Measurements from ENCODE around the gene KIF19.

Gene KIF19

DNA sequence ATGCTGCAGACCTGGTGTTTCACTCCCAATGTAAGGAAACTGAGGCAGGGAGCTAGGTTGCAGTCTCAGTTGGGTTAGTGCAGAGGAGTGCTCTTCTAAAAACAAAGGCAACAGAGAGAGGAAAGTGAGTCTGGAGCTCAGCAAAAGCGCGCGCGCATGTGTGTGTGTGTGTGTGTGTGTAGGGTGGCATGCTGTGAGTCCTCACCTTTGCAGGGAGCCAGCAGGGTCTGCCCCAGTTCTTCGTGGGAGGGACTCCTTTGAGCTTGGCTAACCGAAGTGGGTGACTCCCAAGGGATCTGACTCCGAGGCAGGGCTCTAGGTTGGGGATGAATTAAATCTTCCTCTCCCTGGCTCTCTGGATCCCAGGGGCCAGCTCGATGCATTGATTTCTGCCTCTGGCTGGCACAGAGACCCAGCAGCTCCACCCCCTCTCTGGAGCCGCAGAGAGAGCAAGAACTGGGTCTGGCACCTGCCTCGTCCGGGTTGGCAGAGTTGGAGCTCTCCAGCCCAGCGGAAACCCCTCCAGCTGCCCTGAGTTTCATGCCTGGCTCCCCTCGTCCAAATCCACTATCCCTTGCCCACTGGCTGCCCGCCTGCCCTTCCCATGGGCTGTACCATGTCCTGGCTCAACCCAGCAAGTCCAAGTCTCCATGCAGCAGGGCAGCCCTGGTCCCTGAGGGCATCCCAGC, 36.9 kb downstream of the KIF19 start:
- DNase-seq (ENCODE audit: low read depth) = no peak

DNA sequence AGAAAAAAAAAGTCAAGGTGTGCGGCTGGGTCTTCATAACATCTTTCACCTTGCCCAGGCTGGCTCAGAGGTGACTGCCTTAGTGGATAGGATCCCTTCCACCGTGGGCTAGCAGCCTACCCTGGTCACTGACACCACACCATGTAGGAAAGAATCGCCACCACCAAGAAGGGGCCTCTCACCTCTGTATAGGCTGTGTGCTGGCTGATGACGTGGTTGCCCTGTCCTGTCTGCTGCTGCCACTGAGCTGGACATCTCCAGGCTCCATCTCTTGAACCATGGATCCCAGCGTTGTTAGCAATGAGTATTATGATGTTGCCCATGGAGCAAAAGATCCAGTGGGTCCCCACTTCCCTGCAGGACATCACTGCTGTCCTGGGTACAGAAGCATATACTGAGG, 41.2 kb downstream of the KIF19 start, which contains the start of gene GPR142:
GPR142 (plus strand) TSS at position 301 of the 400 bp plus-strand sequence. CDS start 2,035 bp downstream, outside the sequence.
- DNase-seq (ENCODE audit: low read depth) = no peak

DNA sequence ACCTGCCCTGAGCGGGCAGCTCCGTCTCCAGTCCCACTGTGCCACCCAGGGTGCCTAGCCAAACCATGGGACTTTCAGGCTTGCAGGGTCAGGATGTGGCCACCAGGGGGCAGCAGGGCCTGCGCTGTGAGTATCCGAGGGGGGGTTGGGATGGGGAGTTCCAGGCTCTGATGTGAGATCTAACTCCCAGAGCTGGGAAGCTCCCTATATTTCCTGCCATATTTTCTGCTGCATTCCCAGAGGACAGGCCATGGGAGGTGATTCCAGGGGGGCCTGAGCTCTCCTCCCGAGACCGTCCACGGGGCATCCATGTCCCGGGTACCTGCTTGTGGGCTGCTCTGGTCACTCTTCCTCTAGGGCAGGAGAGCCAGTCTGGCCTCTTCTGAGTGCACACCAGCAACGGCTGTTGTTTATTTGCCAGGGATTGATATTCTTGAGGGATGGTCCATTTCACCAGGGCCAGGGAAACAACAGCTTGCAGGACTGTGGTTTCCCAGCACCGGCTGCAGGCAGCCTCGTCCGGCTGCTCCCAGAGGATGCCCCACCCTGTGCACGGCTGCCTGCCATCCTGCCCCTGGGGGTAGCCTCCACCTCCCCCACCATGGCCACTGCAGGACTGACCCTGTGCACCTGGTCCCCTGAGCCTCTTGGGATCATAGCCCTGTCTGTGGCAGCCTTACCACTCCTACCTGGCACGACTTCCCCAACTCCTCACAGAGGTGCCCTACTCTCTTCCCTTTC, 42.5 kb downstream of the KIF19 start:
- no peak for DNase-seq (ENCODE audit: low read depth)

DNA sequence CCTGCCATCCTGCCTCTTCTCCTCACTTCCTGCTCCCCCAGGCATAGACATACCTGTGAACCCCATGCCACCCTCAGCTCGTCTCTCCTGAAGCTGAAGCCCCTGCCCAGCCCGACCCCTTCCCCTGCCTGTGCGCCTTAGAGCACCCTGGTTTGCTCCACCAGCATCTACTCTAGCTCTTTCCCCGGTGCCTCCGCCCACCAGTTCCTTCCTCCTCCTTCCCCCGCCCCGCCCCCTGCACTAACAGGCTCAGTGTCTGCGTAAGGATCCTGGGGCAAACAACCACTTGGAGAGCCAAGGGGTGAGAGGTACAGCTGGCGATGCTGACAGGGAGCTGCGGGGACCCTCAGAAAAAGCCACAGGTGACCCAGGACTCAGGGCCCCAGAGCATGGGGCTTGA, 43.2 kb downstream of the KIF19 start:
- DNase-seq (ENCODE audit: low read depth) = no peak

DNA sequence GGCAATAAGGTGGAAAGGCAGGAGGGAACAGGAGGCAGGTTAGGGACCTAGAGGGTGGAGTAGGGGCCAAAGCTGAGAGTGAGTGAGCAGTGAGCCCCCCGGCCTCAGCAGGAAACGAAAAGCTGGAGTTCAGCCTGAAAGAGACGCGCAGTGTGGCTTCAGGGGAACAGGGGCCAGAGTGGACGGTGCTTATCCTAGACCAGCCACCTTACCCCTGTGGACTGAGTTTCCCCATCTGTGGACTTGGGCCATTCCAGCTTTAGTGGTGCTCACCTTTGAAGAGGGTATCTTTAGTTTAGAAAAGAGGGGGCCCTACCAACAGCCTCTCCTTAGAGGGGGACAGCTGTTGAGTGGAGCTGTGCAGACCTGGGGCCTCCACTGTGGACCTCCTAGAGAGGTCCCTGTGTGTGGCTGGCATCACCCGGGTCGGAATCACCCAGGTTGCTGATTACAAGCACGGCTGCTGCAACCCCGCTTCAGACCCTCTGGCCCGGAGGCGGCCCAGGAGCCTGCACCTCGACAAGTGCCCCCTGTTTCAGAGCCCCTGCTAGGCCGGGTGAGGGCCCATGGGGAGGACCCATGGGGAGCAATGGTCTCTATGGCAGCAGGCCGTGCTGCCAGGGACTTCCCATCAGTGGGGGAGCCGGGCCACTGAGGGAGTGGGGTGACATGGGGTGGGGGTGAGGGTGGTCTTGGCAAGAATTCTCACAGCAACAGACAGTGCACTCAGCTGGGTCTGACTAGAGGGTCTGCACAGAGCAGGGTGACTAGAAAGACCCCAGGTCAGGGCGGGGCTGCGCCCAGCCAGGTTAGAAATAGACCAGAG, 43.9 kb downstream of the KIF19 start:
- no peak for DNase-seq (ENCODE audit: low read depth)

DNA sequence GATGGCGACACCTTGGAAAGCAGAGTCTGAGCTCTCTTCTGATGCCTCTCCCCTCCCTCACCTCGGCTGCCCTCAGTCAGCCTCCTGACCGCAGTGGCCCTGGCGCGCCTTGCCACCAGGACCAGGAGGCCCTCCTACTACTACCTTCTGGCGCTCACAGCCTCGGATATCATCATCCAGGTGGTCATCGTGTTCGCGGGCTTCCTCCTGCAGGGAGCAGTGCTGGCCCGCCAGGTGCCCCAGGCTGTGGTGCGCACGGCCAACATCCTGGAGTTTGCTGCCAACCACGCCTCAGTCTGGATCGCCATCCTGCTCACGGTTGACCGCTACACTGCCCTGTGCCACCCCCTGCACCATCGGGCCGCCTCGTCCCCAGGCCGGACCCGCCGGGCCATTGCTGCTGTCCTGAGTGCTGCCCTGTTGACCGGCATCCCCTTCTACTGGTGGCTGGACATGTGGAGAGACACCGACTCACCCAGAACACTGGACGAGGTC, 45.7 kb downstream of the KIF19 start:
- DNase-seq (ENCODE audit: low read depth) = no peak

DNA sequence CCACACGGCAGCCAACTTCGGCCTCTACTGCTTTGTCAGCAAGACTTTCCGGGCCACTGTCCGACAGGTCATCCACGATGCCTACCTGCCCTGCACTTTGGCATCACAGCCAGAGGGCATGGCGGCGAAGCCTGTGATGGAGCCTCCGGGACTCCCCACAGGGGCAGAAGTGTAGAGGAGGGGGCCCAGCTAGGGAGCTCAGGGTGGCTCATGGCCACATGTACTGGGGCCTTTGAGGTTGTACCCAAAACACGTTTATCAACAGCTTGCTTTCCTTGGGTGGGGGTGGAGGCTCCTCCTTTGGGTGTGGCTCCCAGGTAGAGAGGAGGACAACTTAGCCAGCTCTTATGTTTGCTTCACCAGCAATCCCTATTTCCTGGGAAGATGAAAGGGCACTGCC, 46.4 kb downstream of the KIF19 start:
- DNase-seq (ENCODE audit: low read depth) = no peak

DNA sequence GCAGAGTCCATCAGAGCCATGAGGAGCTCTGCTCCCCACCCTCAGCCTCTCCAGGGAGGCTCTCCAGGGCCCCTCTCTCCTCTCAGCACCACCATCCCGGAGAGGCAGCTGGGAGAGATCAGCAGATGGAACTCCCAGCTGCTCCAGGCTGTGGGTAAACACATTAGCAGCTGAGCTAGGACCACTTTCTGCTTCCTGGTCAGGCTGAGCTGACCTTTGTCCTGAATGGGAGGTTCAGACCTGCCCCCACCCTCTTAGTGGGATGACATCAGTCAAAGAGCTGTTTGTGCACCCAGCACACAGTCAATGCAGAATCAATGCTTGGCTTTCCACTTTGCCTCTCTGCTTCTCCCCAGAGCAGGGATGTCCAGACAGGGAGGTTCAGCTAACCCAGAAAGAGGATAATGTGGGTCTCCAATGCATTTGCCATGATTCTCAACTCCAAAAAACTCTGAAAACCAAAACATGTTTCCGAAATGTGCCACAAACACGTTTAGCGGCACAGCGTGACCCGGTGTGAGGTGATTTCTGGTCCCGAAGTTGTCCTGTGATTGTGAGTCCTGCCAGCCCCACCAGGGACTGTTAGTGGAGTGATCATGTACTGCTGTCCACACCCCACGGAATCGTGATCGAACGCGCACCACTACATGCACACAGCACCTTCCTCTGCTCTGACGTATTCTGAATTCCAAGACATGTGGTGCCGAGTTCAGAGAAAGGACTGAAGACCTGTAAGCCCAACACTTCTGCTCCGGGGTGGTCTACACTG, 48.0 kb downstream of the KIF19 start:
- no peak for DNase-seq (ENCODE audit: low read depth)

DNA sequence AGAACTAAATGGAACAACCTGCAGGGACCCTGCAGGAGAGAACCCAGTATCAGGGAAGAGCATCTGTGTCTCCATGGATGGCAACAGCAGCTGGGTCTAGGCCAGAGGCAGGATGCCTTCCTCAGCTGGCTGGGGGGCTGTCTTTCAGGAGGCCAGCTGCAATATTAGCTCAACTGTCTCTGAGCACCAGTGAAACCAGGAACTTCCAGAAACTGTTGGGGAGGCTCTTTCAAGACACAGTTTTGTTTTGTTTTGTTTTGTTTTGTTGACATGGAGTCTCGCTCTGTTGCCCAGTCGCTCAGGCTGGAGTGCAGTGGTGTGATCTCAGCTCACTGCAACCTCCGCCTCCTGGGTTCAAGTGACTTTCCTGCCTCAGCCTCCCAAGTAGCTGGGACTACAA, 48.8 kb downstream of the KIF19 start:
- no peak for DNase-seq (ENCODE audit: low read depth)

DNA sequence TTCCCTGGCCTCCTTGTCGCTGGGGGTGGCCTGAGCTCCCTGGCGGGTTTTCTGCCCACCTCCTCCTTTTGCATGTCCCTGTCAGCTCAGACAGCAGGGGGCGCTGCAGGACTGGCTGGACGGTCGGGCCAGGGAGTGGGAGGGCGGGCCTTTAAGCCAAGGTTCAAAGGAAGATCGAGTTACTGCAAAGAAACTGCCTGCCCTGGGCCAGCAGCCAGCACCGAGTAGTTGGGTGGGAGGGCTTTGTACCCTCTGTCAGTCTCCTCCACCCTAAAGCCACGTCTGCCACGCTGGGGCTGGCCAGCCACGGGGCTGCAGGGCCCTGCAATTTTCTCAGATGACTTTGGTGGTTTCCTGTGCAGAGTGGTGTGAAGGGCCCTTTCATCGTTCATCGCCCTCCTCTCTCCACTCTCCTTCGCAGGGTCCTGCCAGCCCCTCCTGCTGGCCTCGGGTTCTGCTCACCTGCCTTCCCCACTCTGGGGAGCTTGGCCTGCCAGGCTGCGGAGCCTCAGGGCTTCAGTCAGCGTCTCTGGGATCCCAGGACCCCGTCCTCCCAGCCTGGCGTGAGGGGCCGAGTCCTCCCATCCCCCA, 53.6 kb downstream of the KIF19 start:
- peak; percentile 29 for DNase-seq (ENCODE audit: low read depth)

DNA sequence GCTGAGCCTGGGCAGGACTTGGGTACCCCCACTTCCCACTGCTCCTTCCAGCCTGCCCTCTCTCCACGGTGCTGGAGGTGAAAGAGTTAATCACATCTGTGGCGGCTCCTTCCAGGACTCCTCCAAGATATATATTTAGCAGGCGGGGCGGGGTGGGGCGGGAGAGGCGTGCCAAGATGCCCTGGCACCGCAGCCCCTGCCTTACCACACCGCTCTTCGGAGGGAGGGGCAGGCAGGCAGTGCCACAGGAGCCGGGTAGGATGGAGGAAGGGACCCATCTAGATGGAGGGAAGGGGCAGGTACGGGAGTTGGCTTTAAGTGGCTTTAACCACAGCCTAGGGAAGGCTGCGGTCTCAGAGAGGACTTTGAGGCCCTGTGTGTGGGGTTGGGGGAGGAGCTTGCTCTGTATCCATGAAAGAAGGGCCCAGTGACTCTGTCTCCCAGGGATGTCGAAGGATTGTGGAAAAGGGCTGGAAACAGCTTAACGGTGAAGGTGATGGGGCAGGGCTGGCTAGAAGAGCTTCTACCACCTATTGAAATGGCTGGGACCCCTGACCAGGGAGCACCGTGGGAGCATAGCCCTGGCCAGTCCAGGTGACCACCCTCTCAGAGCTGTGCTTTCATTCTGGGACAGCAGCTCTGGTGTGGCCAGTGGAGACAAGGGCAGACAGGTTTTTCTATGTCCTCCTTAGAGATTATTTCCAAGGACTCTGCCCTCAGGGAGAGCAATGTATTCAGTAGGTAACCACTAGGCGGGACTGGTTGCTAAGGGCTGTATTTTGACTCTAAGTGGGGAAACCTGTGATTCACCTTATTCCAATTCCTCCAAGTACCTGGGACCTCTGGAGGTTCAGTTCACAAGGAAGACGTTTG, 54.3 kb downstream of the KIF19 start:
- DNase-seq (ENCODE audit: low read depth) = no peak

DNA sequence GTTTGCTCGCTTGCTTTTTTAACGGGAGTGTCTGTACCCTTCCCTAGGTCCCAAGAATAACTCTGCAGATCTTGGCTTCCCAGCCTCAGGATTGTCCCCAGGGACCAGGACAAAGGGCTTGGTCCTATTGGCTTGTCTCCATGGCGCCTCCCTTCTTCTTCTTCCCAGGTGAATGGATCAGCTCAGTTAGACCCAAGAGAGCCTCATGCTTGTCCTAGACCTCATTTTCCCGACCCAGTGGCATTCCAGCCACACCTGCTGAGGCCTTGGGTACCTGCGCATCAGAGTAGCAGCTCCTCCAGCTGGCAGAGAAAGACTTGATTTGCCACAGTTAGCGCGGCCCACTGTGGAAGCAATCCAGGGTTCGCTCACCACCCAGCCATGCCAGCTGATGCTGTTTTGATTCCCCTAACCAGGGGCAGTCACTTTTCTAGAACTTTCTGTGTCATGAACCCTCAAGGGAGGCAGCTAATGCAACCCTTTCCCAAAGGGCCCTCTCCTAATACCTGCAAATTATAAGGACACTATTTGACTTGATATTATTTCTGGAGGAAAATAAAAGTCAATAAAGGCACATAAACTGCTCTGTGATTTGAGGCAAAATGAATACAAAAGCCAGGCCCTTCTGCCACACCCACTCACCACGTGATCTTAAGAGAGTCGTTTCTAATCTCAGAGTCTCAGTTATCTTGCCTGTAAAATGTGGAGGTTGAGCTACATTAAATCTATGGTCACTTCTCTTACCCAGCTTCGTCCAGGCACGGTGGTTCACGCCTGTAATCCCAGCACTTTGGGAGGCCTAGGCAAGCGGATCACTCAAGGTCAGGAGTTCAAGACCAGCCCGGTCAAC, 55.2 kb downstream of the KIF19 start:
- no peak for DNase-seq (ENCODE audit: low read depth)

DNA sequence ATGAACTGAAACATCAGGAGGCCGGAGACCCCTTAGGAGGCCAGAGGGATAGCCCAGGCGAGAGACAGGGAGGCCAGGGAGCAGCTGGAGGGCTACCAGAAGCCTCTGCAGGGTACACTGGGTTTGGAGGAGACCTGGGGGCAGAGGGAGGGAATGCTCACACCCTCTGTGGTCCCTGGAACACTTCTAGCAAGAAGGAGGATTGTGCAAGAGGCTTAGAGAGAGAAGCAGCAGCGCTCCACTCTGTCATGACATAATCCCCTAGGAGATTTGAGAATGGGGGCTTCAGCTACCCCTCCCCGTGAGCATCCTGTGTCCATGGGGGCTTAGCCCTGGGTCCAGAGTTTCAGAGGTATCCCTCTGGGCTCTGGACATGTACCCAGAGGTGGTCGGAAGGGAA, 57.1 kb downstream of the KIF19 start:
- DNase-seq (ENCODE audit: low read depth) = no peak

DNA sequence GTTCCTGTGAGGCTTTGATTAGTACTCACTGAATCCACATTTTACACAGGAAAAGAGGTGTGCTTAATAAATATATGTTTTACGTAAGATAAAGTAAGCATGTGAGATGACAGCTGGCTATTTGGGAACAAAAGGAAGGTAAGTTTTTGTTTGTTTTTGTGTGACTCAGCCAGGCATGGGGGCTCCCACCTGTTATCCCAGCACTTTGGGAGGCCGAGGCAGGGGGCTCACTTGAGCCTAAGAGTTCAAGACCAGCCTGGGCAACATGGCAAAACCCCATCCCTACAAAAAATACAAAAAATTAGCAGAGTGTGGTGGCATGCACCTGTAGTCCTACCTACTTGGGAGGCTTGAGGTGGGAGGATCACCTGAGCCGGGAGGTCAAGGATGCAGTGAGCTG, 59.2 kb downstream of the KIF19 start:
- DNase-seq (ENCODE audit: low read depth) = no peak

DNA sequence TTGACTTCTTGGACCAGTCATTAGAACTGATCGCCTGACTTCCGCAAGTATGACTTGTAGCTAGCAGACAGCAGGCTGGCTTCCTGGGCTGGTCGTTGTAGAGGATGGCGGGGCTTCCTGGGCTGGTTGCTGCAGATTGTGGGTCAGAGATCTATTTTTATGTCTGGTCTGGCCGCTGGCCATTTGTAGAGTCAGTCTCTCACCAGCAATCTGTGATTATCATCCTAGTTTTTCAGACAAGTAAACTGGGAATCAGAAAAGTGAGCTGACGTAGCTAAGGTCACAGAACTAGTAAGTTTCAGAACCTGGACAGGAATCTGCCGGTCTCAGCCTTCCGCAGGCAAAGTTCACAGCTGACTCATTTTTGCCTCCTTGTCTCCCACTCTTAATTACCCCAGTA, 60.4 kb downstream of the KIF19 start:
- DNase-seq (ENCODE audit: low read depth) = no peak

DNA sequence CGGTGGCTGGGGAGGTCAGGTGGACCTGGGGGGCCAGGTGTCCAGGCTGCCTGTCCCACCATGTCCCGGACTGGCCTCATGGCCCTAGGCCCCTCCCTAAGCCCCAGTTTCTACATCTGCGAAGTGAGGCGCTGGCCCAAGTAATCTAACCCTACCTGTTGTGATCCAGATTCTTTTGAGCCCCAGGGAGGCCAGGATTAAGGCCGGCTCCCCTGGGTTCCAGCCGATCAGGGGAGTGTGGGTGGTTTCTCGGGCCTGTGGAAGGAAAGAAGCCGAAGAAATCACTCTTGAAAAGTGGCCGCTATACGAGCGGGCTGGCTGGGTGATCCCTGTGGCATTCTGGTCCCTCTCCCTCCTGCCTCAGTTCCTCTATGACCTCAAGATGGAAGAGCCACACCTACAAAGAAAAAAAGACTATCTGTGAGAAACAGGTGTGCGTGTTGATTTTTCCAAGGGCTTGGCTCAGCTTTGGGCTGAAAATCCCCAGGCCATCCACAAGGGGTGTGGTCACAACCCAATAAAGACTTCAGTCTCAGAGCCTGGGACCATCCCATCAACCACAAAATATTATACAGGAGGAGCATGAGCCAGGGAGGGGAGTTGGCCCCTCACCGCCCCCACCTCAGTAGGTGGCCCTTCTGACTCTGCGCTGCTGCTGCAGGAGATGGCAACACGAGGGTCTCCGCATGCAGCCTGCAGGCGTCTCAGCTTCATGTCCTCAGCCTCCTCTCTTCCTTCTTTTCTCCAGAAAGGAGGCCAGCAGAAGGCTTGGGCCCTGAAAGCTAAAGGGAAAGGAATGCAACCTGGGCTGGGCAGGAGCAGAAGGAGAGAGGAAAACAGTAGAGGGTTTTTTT, 61.6 kb downstream of the KIF19 start:
- DNase-seq (ENCODE audit: low read depth) = no peak

DNA sequence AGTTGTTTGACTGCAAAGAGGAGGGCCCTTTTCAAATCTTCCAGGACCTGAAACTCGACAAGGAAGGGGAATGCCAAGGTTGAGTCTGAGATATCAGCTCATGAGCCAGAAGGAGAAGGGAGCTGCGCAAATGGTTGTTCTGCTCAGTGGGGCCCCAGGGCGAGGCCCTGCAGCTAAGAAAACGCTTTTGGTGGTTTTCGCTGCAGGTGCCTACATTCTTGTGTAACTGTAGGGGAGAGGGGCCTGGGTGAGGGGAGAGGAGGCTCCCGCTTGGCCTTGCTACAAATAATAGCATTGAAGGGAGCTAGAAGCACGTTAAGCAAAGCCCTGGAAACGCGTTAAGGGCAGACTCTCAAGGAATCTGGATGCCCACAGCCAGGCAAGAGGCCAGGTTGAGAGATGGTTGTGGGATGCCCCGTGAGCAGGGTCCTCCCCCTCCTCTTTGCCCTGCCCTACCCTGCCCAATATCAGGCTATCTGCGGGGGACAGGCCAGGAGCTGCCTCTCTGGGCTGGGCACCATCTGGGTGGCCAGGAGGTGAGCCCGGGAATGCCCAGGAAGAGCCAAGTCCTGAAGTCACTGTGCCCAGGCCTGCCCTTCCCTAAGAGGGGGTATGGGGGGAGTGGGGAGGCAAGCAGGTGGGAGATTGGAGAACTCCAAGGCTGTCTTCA, 63.2 kb downstream of the KIF19 start:
- no peak for DNase-seq (ENCODE audit: low read depth)

Measured in HS-5 (cell line).